Measurements from ENCODE around the gene MKLN1. TPM values are rescaled to one million over a fixed set of nuclear protein-coding genes. Genes with fewer than 3 reads are reported as not detected.

Gene MKLN1
- total RNA-seq, 1 donor from 2014 or later = 60.4 TPM

GRCh38 chr7:131538813-131539179 is 211.1 kb downstream of the MKLN1 start:
- no peak for DNase-seq

DNA sequence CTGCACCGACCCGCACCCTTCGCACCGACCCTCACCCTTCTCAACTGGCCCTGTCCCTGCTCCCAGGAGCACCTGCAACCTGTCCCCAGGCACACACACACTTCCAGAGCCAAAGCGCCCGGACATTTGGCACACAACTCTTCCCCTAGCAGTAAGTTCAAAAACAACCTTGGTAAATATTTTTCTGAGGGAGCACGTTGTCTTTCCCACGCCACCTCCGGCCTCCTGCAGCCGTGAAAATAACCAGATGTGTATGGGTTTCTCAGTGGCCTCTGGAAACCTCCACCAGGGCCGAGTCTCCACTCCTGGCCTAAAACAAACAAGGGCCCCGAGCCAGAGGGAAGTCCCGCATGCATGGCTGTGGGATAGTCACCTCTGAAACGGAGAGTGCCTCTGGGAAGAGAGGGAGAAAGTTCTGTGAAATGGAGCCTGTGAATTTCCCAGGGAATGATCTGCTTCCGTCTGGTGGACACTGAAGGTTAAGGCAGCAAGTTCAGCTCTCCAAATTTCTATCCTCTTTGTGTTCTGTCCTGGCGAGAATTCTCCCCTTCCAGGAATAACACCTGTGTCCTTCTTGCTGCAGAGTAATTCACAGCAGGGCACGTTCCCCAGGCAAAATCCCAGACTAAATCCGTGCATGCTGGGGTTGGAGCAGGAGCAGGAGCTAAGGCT is 213.0 kb downstream of the MKLN1 start:
- Histone ChIP-seq H3K36me3 (no peaks in the 10 kb centered on the region), H3K4me3 (no peak overlapping the region), H3K9me3 (no peaks in the 10 kb centered on the region), H3K27me3 (ENCODE audit: low read depth) (no peaks in the 10 kb centered on the region), H3K27ac (peak overlapping the region; percentile 76), H3K4me1 (peaks cover 61% of the 10 kb centered on the region)
- DNase-seq (no peak), ATAC-seq (peak; percentile 15 to 39)
- intact Hi-C loops (cut with DNase I) = no loop called here
- TF ChIP-seq CTCF (IDR thresholded peaks at IDR 0.05) = no peak

More at GRCh38 chr7:131538813-131539179, 211.1 kb downstream of the MKLN1 start:
- Histone ChIP-seq H3K9me3 (no peaks in the 10 kb centered on the region), H3K36me3 (no peaks in the 10 kb centered on the region), H3K4me3 (no peak overlapping the region), H3K27me3 (ENCODE audit: low read depth) (no peaks in the 10 kb centered on the region), H3K27ac (peak overlapping the region; percentile 41), H3K4me1 (peaks cover 44% of the 10 kb centered on the region)
- intact Hi-C loops (cut with DNase I) = no loop called here
- no peak for TF ChIP-seq CTCF (IDR thresholded peaks at IDR 0.05)
- no peak for ATAC-seq

DNA sequence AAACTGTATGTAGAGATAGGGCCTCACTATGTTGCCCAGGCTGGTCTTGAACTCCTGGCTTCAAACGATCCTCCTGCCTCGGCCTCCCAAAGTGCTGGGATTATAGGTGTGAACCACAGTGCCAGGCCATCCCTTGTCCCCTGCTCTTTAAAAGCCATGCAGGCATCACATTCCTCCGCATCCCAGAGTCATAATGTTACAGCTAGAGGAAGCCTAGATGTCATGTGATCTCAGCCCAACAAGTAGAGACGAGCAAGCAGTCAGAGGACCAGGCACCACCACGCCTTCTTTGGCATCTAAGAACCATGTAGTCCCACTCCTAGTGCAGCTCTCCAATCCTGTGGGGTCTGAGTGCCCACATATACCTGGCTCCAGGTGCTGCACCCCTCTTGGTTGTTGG is 215.6 kb downstream of the MKLN1 start:
- ATAC-seq (no peak), DNase-seq (no peak)
- Histone ChIP-seq H3K36me3 (no peaks in the 10 kb centered on the region), H3K4me3 (no peak overlapping the region), H3K27ac (no peak overlapping the region), H3K4me1 (peaks cover 69% of the 10 kb centered on the region), H3K9me3 (no peaks in the 10 kb centered on the region), H3K27me3 (ENCODE audit: low read depth) (no peaks in the 10 kb centered on the region)
- intact Hi-C loops (cut with DNase I) = no loop called here
- TF ChIP-seq CTCF (IDR thresholded peaks at IDR 0.05) = no peak

DNA sequence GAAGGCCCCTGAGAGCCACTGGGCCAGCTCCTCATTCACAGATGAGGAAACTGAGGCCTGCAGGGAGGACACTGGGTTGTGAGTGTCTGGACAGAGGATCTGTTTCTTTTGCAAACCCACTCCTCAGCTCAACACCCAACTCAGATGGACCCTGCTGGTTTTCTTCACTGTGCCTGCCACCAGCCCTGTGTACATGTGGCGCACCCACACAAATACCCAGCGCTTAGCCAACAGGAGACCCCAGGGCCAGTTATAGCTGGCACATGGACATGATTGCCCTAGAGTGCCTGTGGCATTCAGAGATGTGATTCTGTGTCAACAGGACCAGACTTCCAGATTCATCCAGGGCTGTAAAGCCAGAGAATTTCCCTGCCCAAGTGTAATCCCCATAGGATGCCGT is 216.3 kb downstream of the MKLN1 start:
- no peak for ATAC-seq
- Histone ChIP-seq H3K27ac (peak overlapping the region; percentile 50), H3K4me3 (no peak overlapping the region), H3K9me3 (no peaks in the 10 kb centered on the region), H3K4me1 (peaks cover 63% of the 10 kb centered on the region), H3K27me3 (ENCODE audit: low read depth) (no peaks in the 10 kb centered on the region), H3K36me3 (no peaks in the 10 kb centered on the region)
- intact Hi-C loops (cut with DNase I) = no loop called here
- no peak for DNase-seq
- no peak for TF ChIP-seq CTCF (IDR thresholded peaks at IDR 0.05)

DNA sequence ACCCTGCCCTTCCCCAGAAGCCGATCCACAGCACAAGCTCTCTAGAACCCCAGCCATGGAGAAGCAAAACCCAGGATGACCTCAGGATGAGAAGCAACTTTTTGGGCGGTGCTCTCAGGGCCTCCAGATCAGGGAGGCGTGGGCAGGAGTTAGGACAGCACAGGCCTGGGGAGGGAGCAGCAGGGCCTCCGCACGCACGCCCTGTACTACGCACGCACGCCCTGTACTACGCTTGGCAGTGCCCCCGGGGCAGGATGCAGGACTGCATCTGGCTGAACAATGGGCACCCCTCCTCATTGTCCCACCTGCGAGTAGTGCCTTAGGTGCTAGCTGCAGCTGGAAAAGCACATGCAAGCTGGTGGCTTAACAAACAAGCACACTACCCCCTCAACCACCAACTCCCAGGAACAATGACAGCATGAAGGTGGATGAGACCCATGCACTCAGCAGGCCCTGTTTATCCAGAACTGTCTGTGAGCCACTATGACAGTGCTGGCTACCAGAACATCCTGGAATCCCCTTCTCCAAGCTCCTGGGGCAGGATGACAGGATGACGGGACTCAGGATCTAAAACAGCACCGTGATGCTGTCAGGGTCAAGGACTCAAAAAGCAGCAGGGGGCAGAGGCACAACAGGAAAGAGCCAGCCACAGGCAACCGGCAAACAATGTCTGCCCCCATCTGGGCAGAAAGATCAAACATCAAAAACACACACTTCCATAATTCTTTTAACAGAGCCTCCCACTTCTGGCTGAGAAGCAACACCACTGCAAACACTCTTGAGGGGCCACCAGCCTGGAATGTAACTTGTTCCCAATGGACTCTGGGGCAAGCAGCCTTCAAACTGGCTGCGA is 217.0 kb downstream of the MKLN1 start:
- Histone ChIP-seq H3K36me3 (no peaks in the 10 kb centered on the region), H3K4me3 (no peak overlapping the region), H3K4me1 (peaks cover 57% of the 10 kb centered on the region), H3K27ac (peak overlapping the region; percentile 50), H3K27me3 (ENCODE audit: low read depth) (no peaks in the 10 kb centered on the region), H3K9me3 (no peaks in the 10 kb centered on the region)
- ATAC-seq = peak in 1 of 2 donors; percentile 3
- intact Hi-C loops (cut with DNase I) = no loop called here
- no peak for TF ChIP-seq CTCF (IDR thresholded peaks at IDR 0.05)
- DNase-seq = no peak
